Astrocyte (in vitro differentiated cells and primary cell): ENCODE results near the gene NKX1-1. TPM values are rescaled to one million over a fixed set of nuclear protein-coding genes. Genes with fewer than 3 reads are reported as not detected.
"Not testable (repeated sequence)": the region's sequence is repeated elsewhere in the genome, so short reads cannot be mapped to it uniquely, and the experiment has no call there.

Source experiments
- DNase-seq: peaks from one replicate; pipeline ENCODE4 v3.0.0-alpha.2; 2010; ENCODE audit warnings: low read depth
- FAIRE-seq: peaks from 2 replicates; lab custom pipeline; 2011; peaks lifted over from hg19 to GRCh38; lab: Jason Lieb, UNC
- H2AFZ ChIP-seq: 2 replicates; pipeline ENCODE4 v1.6.0; 2012; ENCODE audit warnings: low read depth, low read length, inconsistent platforms
- H3K27ac ChIP-seq: 2 replicates; pipeline ENCODE4 v1.5.1; 2011; ENCODE audit warnings: low read depth, low read length, inconsistent platforms
- H3K27me3 ChIP-seq: 2 replicates; pipeline ENCODE4 v1.6.0; 2011; ENCODE audit warnings: low read length, inconsistent platforms; ENCODE audit not compliant: insufficient read depth
- H3K36me3 ChIP-seq: 2 replicates; pipeline ENCODE4 v1.5.1; 2011; ENCODE audit warnings: low read length, inconsistent platforms; ENCODE audit not compliant: insufficient read depth
- H3K4me1 ChIP-seq: 2 replicates; pipeline ENCODE4 v1.5.1; 2011; ENCODE audit warnings: low read length, inconsistent platforms; ENCODE audit not compliant: insufficient read depth
- H3K4me2 ChIP-seq: 2 replicates; pipeline ENCODE4 v1.6.0; 2012; ENCODE audit warnings: low read length, inconsistent platforms
- H3K4me3 ChIP-seq: 2 replicates; pipeline ENCODE4 v1.5.1; 2011; ENCODE audit warnings: low read depth, mild to moderate bottlenecking, low read length, inconsistent platforms; ENCODE audit not compliant: insufficient read depth
- H3K79me2 ChIP-seq: 2 replicates; pipeline ENCODE4 v1.6.0; 2012; ENCODE audit warnings: mild to moderate bottlenecking, low read length, inconsistent platforms; ENCODE audit not compliant: insufficient read depth
- H3K9ac ChIP-seq: 2 replicates; pipeline ENCODE4 v1.6.0; 2012; ENCODE audit warnings: mild to moderate bottlenecking, low read length, inconsistent platforms
- H3K9me3 ChIP-seq: 2 replicates; pipeline ENCODE4 v1.5.1; 2012; ENCODE audit warnings: low read depth, mild to moderate bottlenecking, low read length, inconsistent platforms; ENCODE audit not compliant: insufficient read depth
- H4K20me1 ChIP-seq: 2 replicates; pipeline ENCODE4 v1.6.0; 2012; ENCODE audit warnings: low read length, inconsistent platforms; ENCODE audit not compliant: insufficient read depth
- H3K27ac Mint-ChIP-seq: one replicate; pipeline ENCODE4 v1.8.0; 2021; ENCODE audit warnings: mild to moderate bottlenecking, mixed read lengths; ENCODE audit not compliant: unreplicated experiment
- H3K27me3 Mint-ChIP-seq: one replicate; pipeline ENCODE4 v1.8.0; 2021; ENCODE audit warnings: low read depth, mixed read lengths; ENCODE audit not compliant: unreplicated experiment
- H3K36me3 Mint-ChIP-seq: one replicate; pipeline ENCODE4 v1.8.0; 2021; ENCODE audit warnings: low read depth, mixed read lengths; ENCODE audit not compliant: unreplicated experiment
- H3K4me1 Mint-ChIP-seq: one replicate; pipeline ENCODE4 v1.8.0; 2021; ENCODE audit warnings: low read depth, mixed read lengths; ENCODE audit not compliant: unreplicated experiment
- H3K4me3 Mint-ChIP-seq: one replicate; pipeline ENCODE4 v1.8.0; 2021; ENCODE audit warnings: mild to moderate bottlenecking, moderate library complexity, mixed read lengths; ENCODE audit not compliant: unreplicated experiment
- H3K9me3 Mint-ChIP-seq: one replicate; pipeline ENCODE4 v1.8.0; 2021; ENCODE audit warnings: mild to moderate bottlenecking, mixed read lengths; ENCODE audit not compliant: unreplicated experiment
- EZH2 ChIP-seq: IDR thresholded peaks from 2 replicates; pipeline ENCODE4 v1.6.1; 2012; ENCODE audit warnings: mild to moderate bottlenecking, low read length, inconsistent platforms; ENCODE audit not compliant: insufficient read depth
- total RNA-seq: library from RNA; stranded (reverse); gene quantifications from 2 replicates; pipeline ENCODE4 v1.2.1, GENCODE V29; 2021
- TF ChIP-seq, protein P1 (sequence below): IDR thresholded peaks from 2 replicates; pipeline ENCODE4 v1.5.1; 2011; ENCODE audit warnings: low read depth, mild to moderate bottlenecking, inconsistent platforms, low read length, moderate library complexity; ENCODE audit not compliant: insufficient read depth

Gene NKX1-1
- total RNA-seq, 1 donor from 2014 or later, result not detected

- Mint-ChIP-seq H3K27me3 (peaks cover 29% of the 10 kb centered on the region), H3K27ac (no peak overlapping the region), H3K36me3 (no peaks in the 10 kb centered on the region), H3K9me3 (no peaks in the 10 kb centered on the region), H3K4me1 (no peaks in the 10 kb centered on the region), H3K4me3 (no peak overlapping the region)
- no peaks in the 10 kb centered on the region for H3K36me3 ChIP-seq
- no peak overlapping the region for H3K9ac ChIP-seq
- no peak for DNase-seq
- FAIRE-seq, result no peak
- H3K4me3 ChIP-seq, result no peak overlapping the region
- no peaks in the 10 kb centered on the region for H3K27me3 ChIP-seq
- H3K4me2 ChIP-seq, result no peak overlapping the region
- no peak for TF ChIP-seq EZH2
- TF ChIP-seq, protein P1, sequence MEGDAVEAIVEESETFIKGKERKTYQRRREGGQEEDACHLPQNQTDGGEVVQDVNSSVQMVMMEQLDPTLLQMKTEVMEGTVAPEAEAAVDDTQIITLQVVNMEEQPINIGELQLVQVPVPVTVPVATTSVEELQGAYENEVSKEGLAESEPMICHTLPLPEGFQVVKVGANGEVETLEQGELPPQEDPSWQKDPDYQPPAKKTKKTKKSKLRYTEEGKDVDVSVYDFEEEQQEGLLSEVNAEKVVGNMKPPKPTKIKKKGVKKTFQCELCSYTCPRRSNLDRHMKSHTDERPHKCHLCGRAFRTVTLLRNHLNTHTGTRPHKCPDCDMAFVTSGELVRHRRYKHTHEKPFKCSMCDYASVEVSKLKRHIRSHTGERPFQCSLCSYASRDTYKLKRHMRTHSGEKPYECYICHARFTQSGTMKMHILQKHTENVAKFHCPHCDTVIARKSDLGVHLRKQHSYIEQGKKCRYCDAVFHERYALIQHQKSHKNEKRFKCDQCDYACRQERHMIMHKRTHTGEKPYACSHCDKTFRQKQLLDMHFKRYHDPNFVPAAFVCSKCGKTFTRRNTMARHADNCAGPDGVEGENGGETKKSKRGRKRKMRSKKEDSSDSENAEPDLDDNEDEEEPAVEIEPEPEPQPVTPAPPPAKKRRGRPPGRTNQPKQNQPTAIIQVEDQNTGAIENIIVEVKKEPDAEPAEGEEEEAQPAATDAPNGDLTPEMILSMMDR, result no peak
- H4K20me1 ChIP-seq, result no peaks in the 10 kb centered on the region
- H3K9me3 ChIP-seq, result no peaks in the 10 kb centered on the region
- H2AFZ ChIP-seq, result no peak overlapping the region
- no peak overlapping the region for H3K27ac ChIP-seq
- no peaks in the 10 kb centered on the region for H3K4me1 ChIP-seq
- no peaks in the 10 kb centered on the region for H3K79me2 ChIP-seq
Measured at GRCh38 chr4:1446502-1447386, 40.5 kb upstream of the NKX1-1 start.

- no peak overlapping the region for H2AFZ ChIP-seq
- H3K9ac ChIP-seq, result no peak overlapping the region
- Mint-ChIP-seq H3K36me3 (no peaks in the 10 kb centered on the region), H3K9me3 (no peaks in the 10 kb centered on the region), H3K27me3 (peaks cover 29% of the 10 kb centered on the region), H3K27ac (no peak overlapping the region), H3K4me3 (no peak overlapping the region), H3K4me1 (no peaks in the 10 kb centered on the region)
- no peaks in the 10 kb centered on the region for H3K9me3 ChIP-seq
- no peak for FAIRE-seq
- no peaks in the 10 kb centered on the region for H3K36me3 ChIP-seq
- no peaks in the 10 kb centered on the region for H3K27me3 ChIP-seq
- no peak for TF ChIP-seq EZH2
- TF ChIP-seq, protein P1, result no peak
- DNase-seq, result no peak
- no peak overlapping the region for H3K4me3 ChIP-seq
- H3K27ac ChIP-seq, result no peak overlapping the region
- H3K4me2 ChIP-seq, result no peak overlapping the region
- H3K4me1 ChIP-seq, result no peaks in the 10 kb centered on the region
- H4K20me1 ChIP-seq, result no peaks in the 10 kb centered on the region
- no peaks in the 10 kb centered on the region for H3K79me2 ChIP-seq
Measured at GRCh38 chr4:1445716-1446445, 39.6 kb upstream of the NKX1-1 start.

- H3K36me3 ChIP-seq, H3K4me1 Mint-ChIP-seq, H4K20me1 ChIP-seq, FAIRE-seq, H3K9me3 Mint-ChIP-seq, H3K27ac Mint-ChIP-seq, H3K27me3 ChIP-seq, H3K36me3 Mint-ChIP-seq, H3K9me3 ChIP-seq, H3K4me3 Mint-ChIP-seq, H3K4me1 ChIP-seq, H3K4me2 ChIP-seq, H3K4me3 ChIP-seq, H3K9ac ChIP-seq, DNase-seq, H3K79me2 ChIP-seq, H3K27ac ChIP-seq, H2AFZ ChIP-seq: not testable (repeated sequence)
- peaks cover 29% of the 10 kb centered on the region for H3K27me3 Mint-ChIP-seq
Measured at GRCh38 chr4:1443688-1444172, 37.5 kb upstream of the NKX1-1 start.
